HG03175 (cell line): Measurements from ENCODE around the gene UBE2S.
"Not testable (repeated sequence)": the region's sequence is repeated elsewhere in the genome, so short reads cannot be mapped to it uniquely, and the experiment has no call there.

ENCODE experiments used
- ATAC-seq: cut with Tn5 transposase; IDR thresholded peaks from one replicate; pipeline ENCODE4 v1.9.1; 2021; ENCODE audit warnings: mild to moderate bottlenecking, moderate library complexity; ENCODE audit not compliant: unreplicated experiment

Gene UBE2S

DNA sequence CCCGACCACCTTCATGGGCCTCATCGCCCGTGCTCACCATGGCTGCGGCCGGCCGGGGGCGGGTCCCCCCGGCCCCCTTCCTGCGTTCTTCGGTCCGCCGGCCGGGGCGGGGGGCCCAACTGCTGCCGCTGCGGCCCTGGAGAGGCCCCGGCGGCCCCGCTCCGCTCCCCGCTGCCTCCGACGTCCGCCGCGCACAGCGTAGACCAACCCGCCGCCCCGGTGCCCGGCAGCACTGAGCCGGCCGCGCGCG lies at the start of gene UBE2S:
Gene UBE2S (minus strand): TSS at position 239 of the 250 bp plus-strand sequence. CDS start 199 bp downstream, at position 40.
- ATAC-seq: not testable (repeated sequence)

DNA sequence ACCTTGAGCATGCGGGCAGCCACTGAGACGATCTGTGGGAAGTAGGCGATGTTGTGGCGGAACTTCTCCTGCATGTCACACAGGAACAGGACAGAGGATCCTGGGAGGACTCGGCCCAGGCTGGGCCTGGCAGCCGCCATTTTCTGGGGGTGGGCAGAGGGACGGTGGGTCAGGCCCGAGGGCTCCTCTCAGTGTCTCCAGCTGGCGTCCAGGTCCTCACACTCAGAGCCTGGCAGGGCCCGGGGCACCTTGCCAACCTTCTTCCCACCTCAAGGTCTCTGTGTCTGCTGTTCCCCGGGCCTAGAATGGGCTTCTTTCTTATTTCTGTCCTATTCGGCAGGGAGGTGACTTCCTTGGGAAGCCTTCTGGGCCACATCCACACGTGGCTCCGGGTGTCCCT lies 48.8 kb upstream of the UBE2S start:
- ATAC-seq: no peak

DNA sequence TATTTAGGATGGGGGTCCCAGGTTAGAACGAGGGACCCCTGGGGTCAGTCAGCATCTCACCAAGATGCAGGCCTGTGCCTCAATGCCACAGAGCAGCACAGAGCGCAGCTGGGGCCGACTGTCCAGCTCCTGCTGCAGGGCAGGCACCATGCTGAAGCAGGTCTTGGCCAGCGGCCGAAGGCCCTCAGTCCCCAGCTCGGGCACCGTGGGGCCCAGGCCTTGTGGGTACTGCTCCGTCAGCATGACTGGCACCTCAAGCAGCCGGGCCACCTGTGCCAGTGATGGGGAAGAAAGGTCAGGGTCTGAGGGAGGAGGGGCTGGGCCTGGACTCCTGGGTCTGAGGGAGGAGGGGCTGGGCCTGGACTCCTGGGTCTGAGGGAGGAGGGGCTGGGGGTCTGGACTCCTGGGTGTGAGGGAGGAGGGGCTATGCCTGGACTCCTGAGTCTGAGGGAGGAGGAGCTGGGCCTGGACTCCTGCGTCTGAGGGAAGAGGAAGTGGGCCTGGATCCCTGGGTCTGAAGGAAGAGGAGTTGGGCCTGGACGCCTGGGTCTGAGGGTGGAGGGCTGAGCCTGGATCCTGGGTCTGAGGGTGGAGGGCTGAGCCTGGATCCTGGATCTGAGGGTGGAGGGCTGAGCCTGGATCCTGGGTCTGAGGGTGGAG lies 48.1 kb upstream of the UBE2S start:
- ATAC-seq: no peak

- ATAC-seq: no peak
Observed at GRCh38 chr19:55454787-55455243, 47.2 kb upstream of the UBE2S start.

DNA sequence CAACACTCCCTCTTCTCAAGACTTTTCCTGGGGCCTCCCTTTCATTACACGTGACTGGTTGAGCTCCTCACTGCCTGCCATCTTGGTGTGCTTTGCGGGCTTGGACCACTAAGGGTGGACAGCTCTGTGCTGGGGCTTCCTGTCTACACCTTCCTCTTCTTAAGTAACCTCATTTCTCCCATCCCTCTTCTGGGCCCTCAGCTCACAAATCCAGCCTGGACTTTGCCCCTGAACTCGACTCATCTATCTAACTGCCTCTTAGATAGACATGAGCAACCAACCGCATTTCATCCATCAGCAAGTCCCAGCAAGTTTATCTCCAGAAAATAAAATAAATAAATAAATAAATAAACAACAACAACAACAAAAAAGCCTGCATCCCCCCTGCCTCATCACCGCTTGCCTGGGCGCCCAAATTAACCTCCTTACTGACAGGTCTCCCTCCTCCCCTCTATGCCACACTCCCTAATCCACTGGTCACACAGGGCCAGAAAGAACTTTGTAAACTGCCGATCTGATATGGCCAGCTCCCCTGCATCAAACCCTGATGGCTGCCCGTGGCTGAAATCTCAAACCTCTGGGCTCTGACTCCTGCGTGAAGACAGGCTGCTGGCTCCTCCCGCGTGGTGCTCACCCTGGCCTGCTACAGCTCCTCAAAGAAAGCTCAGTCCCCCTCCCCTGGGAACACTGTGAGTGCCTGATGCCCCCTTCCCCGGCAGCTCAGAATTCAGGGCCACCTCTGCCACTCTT lies 46.1 kb upstream of the UBE2S start:
- no peak for ATAC-seq

DNA sequence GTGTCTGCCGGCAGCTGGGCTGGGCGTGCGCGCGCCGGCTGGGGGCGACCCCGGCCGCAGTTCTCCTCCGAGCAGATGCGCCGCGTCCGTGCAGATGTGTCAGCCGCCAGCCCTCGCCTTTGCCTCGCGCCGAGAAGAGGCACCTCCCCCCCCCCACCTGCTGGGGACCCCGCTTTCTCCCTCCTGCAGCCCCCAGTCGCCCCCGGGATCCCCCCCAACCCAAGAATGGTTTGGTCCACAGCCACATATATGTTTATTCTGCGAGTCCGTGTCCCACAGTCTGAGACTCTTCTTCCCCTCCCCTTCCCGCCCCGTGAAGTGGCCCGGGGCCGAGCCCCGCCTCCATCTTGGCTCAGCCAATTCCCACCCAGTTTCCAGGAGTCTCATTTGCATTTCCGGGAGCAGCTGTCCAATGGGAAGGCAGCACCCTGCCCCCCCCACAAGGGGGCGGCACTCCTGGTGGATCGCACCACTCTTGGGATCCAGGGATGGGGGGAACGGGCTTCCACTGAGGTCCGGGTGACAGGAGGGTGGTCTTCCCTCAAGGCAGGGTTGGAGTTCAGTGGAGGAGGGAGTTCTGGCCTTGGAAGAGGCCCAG lies 45.3 kb upstream of the UBE2S start:
- no peak for ATAC-seq

DNA sequence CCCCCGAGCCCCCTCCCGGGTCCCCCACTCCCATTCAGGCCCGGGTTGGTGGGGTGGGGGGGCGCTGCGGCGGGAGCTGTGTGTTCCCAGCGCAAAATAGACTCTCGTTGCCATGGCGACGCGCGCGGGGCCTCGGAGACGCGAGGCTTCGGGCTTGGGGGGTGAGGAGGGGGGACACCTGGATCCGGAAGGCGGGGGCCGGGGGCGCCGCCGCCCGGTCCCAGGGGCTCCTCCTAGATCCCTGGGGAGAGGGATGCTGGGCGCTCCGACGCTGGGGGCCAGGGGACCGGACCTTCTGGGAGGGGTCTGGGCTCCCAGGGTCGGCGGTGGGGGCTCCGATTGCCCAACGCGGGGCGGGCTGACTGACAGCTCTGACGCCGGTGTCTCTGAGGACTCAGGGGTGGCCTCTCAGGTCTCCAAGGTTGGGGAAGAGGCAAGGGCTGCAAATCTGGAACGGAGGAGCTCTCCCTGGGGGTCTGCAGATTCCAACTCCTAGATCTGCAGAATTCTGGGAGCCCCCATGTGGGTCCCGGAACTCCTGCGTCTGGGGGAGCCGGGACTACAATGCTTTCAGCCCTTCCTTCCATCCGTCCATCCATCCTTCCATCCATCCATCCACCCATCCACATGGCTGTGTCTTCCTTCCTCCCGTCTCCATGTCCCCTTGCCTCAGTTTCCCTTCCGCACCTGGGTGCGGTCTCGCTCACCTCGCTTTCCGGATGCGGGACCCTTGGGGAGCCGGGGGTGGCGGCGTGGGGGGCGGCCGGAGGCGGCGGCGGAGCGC lies 44.6 kb upstream of the UBE2S start:
- ATAC-seq: no peak

DNA sequence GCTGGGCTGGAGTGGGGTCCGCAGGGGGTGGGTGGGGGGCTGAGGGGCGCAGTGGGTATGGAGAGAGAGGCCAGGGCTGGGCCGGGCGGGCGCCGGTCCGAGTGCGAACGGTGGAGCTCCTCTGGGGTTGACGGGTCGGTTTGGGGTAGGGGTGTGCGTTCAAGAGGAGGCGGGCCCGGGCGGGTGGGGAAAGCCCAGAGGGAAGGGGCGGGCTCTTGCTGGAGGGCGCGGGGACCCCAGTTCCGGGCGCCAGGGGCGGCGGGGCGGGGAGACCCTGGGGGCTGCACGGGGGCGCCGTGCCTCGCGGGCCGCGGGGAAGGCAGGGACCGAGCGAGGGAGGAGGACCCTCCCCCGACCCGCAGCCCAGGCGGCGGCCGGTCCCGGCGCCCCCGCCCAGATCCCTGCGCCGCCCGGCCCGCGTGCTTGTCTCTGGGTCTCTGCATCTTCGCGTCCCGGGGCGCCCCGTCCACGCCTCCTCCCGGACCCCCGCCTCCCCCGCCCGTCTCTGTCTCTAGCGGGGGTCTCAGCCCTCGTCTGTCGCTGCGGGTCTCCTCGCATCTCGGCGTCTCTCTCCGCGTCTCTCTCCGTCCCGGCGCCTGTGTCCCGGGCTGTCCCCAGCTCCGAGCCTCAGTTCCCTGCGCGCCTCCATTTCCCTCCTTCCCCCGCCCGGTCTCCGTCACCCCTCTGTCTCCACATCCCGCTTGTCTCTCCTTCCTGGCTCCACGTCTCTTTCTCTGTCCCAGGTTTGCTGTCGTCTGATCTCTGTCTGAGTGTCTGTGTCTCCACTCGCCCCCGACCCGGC lies 43.8 kb upstream of the UBE2S start:
- no peak for ATAC-seq

GRCh38 chr19:55449469-55449868 lies 41.9 kb upstream of the UBE2S start:
- no peak for ATAC-seq

GRCh38 chr19:55448175-55448490 lies 40.5 kb upstream of the UBE2S start:
- not testable (repeated sequence) for ATAC-seq

DNA sequence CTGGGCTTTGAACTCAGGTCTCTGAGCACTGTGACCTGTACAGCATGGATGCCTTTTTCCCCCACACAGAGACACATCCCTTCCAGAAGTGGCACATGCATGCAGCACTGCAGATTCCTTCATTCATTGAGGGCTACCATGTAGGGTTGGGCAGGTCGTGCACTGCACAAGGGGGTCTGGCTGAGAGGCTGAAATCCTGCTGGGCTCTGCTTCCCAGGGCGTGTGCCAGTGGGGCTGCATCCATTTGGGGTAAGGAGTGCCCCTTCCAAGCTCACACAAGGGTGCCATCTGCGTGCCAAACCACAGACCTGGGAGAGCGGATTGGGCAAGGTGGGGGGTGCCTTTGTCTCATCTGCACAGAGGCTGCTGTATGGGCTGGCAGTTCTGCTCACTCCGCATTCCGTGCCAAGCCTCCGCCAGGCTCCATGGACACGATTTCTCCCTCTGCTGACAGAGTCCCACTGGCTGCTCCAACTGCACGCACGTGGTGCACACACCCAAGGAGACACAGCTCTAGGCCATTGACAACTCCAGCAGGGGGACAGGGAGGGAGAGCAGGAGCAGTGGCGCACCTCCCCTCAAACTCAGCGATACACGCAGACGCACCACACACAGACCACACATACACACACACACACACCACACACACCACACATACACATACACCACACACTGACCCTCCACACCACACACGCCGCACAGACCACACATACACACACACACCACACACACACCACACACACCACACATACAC lies 40.0 kb upstream of the UBE2S start:
- ATAC-seq: no peak

GRCh38 chr19:55446060-55446459 lies 38.5 kb upstream of the UBE2S start:
- no peak for ATAC-seq

DNA sequence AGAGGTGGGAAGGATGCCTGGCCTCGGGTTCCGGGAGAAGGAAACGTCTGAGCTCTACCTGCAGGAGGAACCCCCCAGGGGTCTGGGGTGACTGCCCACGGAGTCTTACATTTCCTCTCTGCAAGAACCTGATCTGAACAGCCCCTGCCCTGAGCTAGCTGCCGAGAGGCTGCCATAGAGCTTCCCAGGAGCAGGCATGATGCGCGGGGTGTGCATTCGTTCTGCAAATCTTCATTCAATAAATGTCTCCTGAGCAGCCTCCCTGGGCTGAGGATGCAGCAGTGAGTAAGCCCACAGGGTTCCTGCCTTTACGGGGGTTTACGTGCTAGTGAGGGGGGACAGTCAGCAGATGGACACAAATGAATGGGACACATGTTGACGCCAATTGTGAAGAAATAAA lies 37.1 kb upstream of the UBE2S start:
- ATAC-seq: no peak

GRCh38 chr19:55443824-55444480 lies 36.4 kb upstream of the UBE2S start:
- ATAC-seq: no peak

DNA sequence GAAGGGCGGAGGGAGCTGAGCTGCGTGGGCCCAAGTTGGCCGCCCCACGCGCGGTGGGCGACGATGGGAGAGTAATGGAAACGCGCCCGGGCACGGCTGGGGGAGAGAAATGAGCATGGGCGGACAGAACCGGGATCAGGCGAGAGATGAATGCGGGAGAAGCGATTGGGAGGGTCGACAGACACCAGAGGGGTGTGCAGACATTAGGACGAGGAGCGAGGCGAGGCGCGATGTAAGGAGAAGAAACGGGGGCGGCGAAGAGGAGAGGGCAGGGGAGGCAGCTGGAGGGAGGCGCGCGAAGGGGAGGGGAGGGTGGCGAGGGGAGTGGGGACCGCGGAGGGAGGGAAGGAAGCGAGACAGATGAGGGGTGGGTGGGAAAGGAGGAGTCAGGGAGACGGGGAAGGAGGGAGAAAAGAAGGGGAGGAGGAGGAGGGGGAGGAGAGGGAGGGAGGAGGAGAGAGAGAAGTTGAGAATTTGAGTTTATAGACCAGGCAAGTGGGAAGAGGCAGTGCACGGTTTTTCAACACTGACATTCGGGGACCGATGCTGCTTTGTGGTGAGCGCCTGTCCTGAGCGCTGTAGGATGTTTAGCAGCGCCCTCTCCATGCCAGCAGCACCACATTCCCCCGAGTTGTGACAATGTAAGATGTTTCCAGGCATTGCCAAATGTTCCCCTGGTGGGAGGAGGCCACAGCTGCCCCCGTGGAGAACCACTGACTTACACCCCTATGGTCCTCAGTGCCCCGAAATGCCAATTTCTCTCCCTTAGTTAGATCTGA lies 35.6 kb upstream of the UBE2S start, which contains the start of gene SHISA7:
Gene SHISA7 (minus strand): TSS at position 256 of the 779 bp plus-strand sequence. CDS start 437 bp downstream, outside the sequence.
- ATAC-seq: no peak

DNA sequence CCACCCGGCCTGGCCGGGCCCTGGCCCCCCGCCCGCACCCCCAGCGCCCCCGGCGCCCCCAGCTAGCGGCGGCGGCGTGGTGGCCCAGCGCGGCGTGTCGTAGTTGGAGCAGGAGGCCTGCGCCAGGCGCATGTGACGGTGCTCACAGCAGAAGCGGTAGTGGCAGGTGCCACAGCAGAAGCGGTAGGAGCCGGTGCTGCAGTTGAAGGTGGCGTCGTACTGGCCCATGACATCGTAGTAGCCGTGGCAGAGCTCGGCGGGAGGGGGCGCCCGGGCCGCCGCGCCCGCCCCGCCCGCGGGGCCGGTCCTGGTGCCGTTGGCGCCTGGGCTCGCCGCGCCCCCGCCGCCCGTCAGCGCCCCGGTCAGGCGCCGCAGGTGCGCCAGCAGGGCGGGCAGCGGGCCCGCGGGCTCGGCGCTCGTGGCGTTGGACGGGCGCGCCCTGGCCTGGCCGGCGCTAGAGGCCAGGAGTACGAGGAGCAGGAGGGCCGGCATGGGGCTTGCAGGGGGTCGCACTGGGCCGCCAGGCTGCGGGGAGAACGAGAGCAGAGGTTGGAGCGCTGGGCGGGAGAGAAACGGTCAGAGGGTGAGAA lies 34.9 kb upstream of the UBE2S start:
- ATAC-seq: no peak

DNA sequence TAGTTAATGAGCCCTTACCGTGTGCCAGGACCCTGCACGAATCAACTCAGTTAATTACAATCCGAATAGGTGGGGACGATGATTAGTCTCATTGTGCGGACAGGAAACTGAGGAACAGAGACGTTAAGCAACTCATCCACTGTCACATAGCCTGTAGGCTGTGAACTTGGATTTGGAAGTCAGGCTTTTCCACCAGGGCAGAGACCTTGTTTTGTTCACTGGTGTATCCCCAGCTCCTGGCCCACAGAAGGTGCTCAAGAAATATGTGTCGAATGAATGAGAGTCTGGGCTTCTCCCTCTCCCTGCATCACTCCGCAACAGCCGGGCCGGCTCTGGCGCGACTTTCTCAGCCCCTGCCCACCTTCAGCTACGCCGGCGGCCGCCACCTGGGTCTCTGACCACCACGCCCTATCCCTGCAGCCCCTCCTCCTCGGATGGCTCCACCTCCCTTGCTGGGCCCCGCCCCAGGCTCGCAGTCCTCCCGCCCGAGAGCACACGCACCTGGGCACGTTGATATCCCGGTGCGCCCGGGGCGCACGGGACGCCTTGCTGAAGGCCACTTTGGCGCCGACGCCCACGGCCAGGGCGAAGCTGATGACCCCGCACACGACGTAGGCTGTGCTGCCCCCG lies 34.2 kb upstream of the UBE2S start:
- no peak for ATAC-seq

DNA sequence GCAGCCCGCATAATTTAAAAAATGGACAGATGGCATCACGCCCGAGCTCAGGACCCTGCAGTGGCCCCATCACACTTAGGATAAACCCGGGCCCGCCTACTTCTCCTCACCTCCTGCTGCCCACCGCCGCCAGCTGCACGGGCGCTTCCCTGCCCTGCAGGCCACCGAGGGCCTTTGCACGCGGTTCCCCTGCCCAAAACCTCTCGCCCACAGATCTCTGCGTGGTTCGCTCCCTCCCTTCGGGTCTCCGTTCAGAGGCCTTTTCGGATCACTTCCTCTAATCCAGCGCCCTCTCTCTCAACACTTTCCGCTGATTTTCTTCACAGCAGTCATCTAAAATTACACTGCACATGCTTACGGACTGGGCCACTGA lies 33.7 kb upstream of the UBE2S start:
- no peak for ATAC-seq
